Astrocyte (in vitro differentiated cells and primary cell): ENCODE data around the gene ADAM8. TPM values are rescaled to one million over a fixed set of nuclear protein-coding genes. Genes with fewer than 3 reads are reported as not detected.
A peak's percentile ranks its signal among the peaks of the same experiment; 100 is the strongest.

Experiments
- DNase-seq: peaks from one replicate; pipeline ENCODE4 v3.0.0-alpha.2; 2010; ENCODE audit warnings: low read depth
- FAIRE-seq: peaks from 2 replicates; lab custom pipeline; 2011; peaks lifted over from hg19 to GRCh38; lab: Jason Lieb, UNC
- H2AFZ ChIP-seq: 2 replicates; pipeline ENCODE4 v1.6.0; 2012; ENCODE audit warnings: low read depth, low read length, inconsistent platforms
- H3K27ac ChIP-seq: 2 replicates; pipeline ENCODE4 v1.5.1; 2011; ENCODE audit warnings: low read depth, low read length, inconsistent platforms
- H3K27me3 ChIP-seq: 2 replicates; pipeline ENCODE4 v1.6.0; 2011; ENCODE audit warnings: low read length, inconsistent platforms; ENCODE audit not compliant: insufficient read depth
- H3K36me3 ChIP-seq: 2 replicates; pipeline ENCODE4 v1.5.1; 2011; ENCODE audit warnings: low read length, inconsistent platforms; ENCODE audit not compliant: insufficient read depth
- H3K4me1 ChIP-seq: 2 replicates; pipeline ENCODE4 v1.5.1; 2011; ENCODE audit warnings: low read length, inconsistent platforms; ENCODE audit not compliant: insufficient read depth
- H3K4me2 ChIP-seq: 2 replicates; pipeline ENCODE4 v1.6.0; 2012; ENCODE audit warnings: low read length, inconsistent platforms
- H3K4me3 ChIP-seq: 2 replicates; pipeline ENCODE4 v1.5.1; 2011; ENCODE audit warnings: low read depth, mild to moderate bottlenecking, low read length, inconsistent platforms; ENCODE audit not compliant: insufficient read depth
- H3K79me2 ChIP-seq: 2 replicates; pipeline ENCODE4 v1.6.0; 2012; ENCODE audit warnings: mild to moderate bottlenecking, low read length, inconsistent platforms; ENCODE audit not compliant: insufficient read depth
- H3K9ac ChIP-seq: 2 replicates; pipeline ENCODE4 v1.6.0; 2012; ENCODE audit warnings: mild to moderate bottlenecking, low read length, inconsistent platforms
- H3K9me3 ChIP-seq: 2 replicates; pipeline ENCODE4 v1.5.1; 2012; ENCODE audit warnings: low read depth, mild to moderate bottlenecking, low read length, inconsistent platforms; ENCODE audit not compliant: insufficient read depth
- H4K20me1 ChIP-seq: 2 replicates; pipeline ENCODE4 v1.6.0; 2012; ENCODE audit warnings: low read length, inconsistent platforms; ENCODE audit not compliant: insufficient read depth
- H3K27ac Mint-ChIP-seq: one replicate; pipeline ENCODE4 v1.8.0; 2021; ENCODE audit warnings: mild to moderate bottlenecking, mixed read lengths; ENCODE audit not compliant: unreplicated experiment
- H3K27me3 Mint-ChIP-seq: one replicate; pipeline ENCODE4 v1.8.0; 2021; ENCODE audit warnings: low read depth, mixed read lengths; ENCODE audit not compliant: unreplicated experiment
- H3K36me3 Mint-ChIP-seq: one replicate; pipeline ENCODE4 v1.8.0; 2021; ENCODE audit warnings: low read depth, mixed read lengths; ENCODE audit not compliant: unreplicated experiment
- H3K4me1 Mint-ChIP-seq: one replicate; pipeline ENCODE4 v1.8.0; 2021; ENCODE audit warnings: low read depth, mixed read lengths; ENCODE audit not compliant: unreplicated experiment
- H3K4me3 Mint-ChIP-seq: one replicate; pipeline ENCODE4 v1.8.0; 2021; ENCODE audit warnings: mild to moderate bottlenecking, moderate library complexity, mixed read lengths; ENCODE audit not compliant: unreplicated experiment
- H3K9me3 Mint-ChIP-seq: one replicate; pipeline ENCODE4 v1.8.0; 2021; ENCODE audit warnings: mild to moderate bottlenecking, mixed read lengths; ENCODE audit not compliant: unreplicated experiment
- CTCF ChIP-seq: IDR thresholded peaks from 2 replicates; pipeline ENCODE4 v1.5.1; 2011; ENCODE audit warnings: low read depth, mild to moderate bottlenecking, inconsistent platforms, low read length, moderate library complexity; ENCODE audit not compliant: insufficient read depth
- EZH2 ChIP-seq: IDR thresholded peaks from 2 replicates; pipeline ENCODE4 v1.6.1; 2012; ENCODE audit warnings: mild to moderate bottlenecking, low read length, inconsistent platforms; ENCODE audit not compliant: insufficient read depth
- total RNA-seq: library from RNA; stranded (reverse); gene quantifications from 2 replicates; pipeline ENCODE4 v1.2.1, GENCODE V29; 2021

Gene ADAM8
- total RNA-seq, 1 donor from 2014 or later, result 4.6 TPM

GRCh38 chr10:133278577-133279265 lies 2.1 kb upstream of the ADAM8 start:
- TF ChIP-seq CTCF (no peak), EZH2 (no peak)
- H3K27ac Mint-ChIP-seq, result no peak overlapping the region
- Histone ChIP-seq H3K4me2 (peak overlapping the region; percentile 45), H3K4me3 (no peak overlapping the region), H3K36me3 (no peaks in the 10 kb centered on the region), H4K20me1 (peaks cover 28% of the 10 kb centered on the region), H2AFZ (no peak overlapping the region), H3K27ac (peak overlapping the region; percentile 2), H3K79me2 (no peaks in the 10 kb centered on the region), H3K9me3 (no peaks in the 10 kb centered on the region), H3K4me1 (peaks cover 23% of the 10 kb centered on the region), H3K9ac (peak overlapping the region; percentile 23), H3K27me3 (peaks cover 3% of the 10 kb centered on the region)
- H3K4me1 Mint-ChIP-seq, result peaks cover 15% of the 10 kb centered on the region
- peaks cover 5% of the 10 kb centered on the region for H3K36me3 Mint-ChIP-seq
- peak overlapping the region; percentile 20 for H3K4me3 Mint-ChIP-seq
- DNase-seq, result peak; percentile 71
- peaks cover 4% of the 10 kb centered on the region for H3K27me3 Mint-ChIP-seq
- H3K9me3 Mint-ChIP-seq, result no peaks in the 10 kb centered on the region
- FAIRE-seq, result no peak

GRCh38 chr10:133277993-133278576 lies 1.4 kb upstream of the ADAM8 start:
- DNase-seq (no peak), FAIRE-seq (no peak)
- Histone ChIP-seq H3K9me3 (no peaks in the 10 kb centered on the region), H4K20me1 (peaks cover 28% of the 10 kb centered on the region), H3K27me3 (peaks cover 3% of the 10 kb centered on the region), H2AFZ (no peak overlapping the region), H3K4me3 (no peak overlapping the region), H3K27ac (no peak overlapping the region), H3K4me2 (peak overlapping the region; percentile 45), H3K9ac (no peak overlapping the region), H3K79me2 (no peaks in the 10 kb centered on the region), H3K36me3 (no peaks in the 10 kb centered on the region), H3K4me1 (peaks cover 23% of the 10 kb centered on the region)
- no peaks in the 10 kb centered on the region for H3K9me3 Mint-ChIP-seq
- TF ChIP-seq EZH2 (no peak), CTCF (no peak)
- peak overlapping the region; percentile 20 for H3K4me3 Mint-ChIP-seq
- peaks cover 4% of the 10 kb centered on the region for H3K27me3 Mint-ChIP-seq
- peaks cover 15% of the 10 kb centered on the region for H3K4me1 Mint-ChIP-seq
- H3K36me3 Mint-ChIP-seq, result peaks cover 5% of the 10 kb centered on the region
- H3K27ac Mint-ChIP-seq, result no peak overlapping the region
